Measurements from ENCODE around the gene BAIAP3. TPM values are rescaled to one million over a fixed set of nuclear protein-coding genes. Genes with fewer than 3 reads are reported as not detected.

The BAIAP3 gene
- total RNA-seq, 2 donors from 2014 or later = 0.35 to 2.4 TPM

DNA sequence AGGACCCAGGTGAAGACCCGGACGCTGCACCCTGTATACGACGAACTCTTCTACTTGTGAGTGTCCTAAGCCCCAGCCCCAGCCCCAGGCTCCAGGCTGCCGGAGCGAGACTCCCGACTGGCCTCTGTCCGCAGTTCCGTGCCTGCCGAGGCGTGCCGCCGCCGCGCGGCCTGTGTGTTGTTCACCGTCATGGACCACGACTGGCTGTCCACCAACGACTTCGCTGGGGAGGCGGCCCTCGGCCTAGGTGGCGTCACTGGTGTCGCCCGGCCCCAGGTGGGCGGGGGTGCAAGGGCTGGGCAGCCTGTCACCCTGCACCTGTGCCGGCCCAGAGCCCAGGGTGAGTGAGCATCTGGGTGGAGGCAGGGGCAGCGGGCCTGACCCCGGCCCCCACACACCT is 14.5 kb downstream of the BAIAP3 start:
- no peak overlapping the region for H3K27ac ChIP-seq
- DNase-seq (ENCODE audit: low spot score) = no peak
- H3K27me3 ChIP-seq = no peaks in the 10 kb centered on the region
- no peak overlapping the region for H3K4me3 ChIP-seq
- H3K9me3 ChIP-seq = no peaks in the 10 kb centered on the region
- H3K4me1 ChIP-seq = peaks cover 0 to 26% of the 10 kb centered on the region in 2 donors
- no peak for TF ChIP-seq CTCF (IDR thresholded peaks at IDR 0.05)
- H3K36me3 ChIP-seq = peaks cover 24% of the 10 kb centered on the region

- H3K27ac ChIP-seq = no peak overlapping the region
- no peak overlapping the region for H3K4me3 ChIP-seq
- no peaks in the 10 kb centered on the region for H3K9me3 ChIP-seq
- H3K36me3 ChIP-seq = peaks cover 24% of the 10 kb centered on the region
- no peak for DNase-seq (ENCODE audit: low spot score)
- H3K4me1 ChIP-seq = peaks cover 0 to 31% of the 10 kb centered on the region in 2 donors
- no peaks in the 10 kb centered on the region for H3K27me3 ChIP-seq
- no peak for TF ChIP-seq CTCF (IDR thresholded peaks at IDR 0.05)
Observed at GRCh38 chr16:1348441-1348840, 15.0 kb downstream of the BAIAP3 start.

GRCh38 chr16:1348926-1349325 is 15.5 kb downstream of the BAIAP3 start:
- no peak overlapping the region for H3K4me3 ChIP-seq
- no peak overlapping the region for H3K27ac ChIP-seq
- no peak for DNase-seq (ENCODE audit: low spot score)
- H3K36me3 ChIP-seq = peaks cover 24% of the 10 kb centered on the region
- peaks cover 0 to 34% of the 10 kb centered on the region in 2 donors for H3K4me1 ChIP-seq
- no peak for TF ChIP-seq CTCF (IDR thresholded peaks at IDR 0.05)
- H3K9me3 ChIP-seq = no peaks in the 10 kb centered on the region
- H3K27me3 ChIP-seq = no peaks in the 10 kb centered on the region

DNA sequence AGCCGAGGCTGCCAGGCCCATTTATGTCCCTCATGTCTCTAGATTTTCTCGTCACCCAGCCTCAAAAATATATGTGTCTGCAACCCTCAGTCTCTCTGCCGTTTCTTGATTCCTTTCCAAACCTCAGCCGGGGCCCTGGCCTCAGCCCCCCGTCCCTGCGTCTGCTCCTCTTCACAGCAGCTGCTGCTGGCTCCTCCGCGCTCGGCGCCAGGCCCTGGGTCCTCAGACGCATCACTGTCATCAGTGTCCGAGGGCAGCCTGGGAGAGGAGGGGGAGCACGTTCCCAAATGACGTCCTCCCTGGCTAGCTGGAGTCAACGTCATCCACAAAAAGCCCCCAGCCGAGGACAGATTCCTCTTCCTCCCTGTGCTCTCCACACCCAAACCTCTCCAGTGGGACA is 15.9 kb downstream of the BAIAP3 start:
- Histone ChIP-seq H3K4me1 (peaks cover 0 to 34% of the 10 kb centered on the region in 2 donors), H3K27ac (no peak overlapping the region), H3K27me3 (no peaks in the 10 kb centered on the region), H3K9me3 (no peaks in the 10 kb centered on the region), H3K4me3 (no peak overlapping the region), H3K36me3 (peaks cover 24% of the 10 kb centered on the region)
- TF ChIP-seq CTCF (IDR thresholded peaks at IDR 0.05) = no peak
- DNase-seq (ENCODE audit: low spot score) = no peak

GRCh38 chr16:1349951-1350350 is 16.5 kb downstream of the BAIAP3 start:
- TF ChIP-seq CTCF (IDR thresholded peaks at IDR 0.05) = no peak
- Histone ChIP-seq H3K36me3 (peaks cover 24% of the 10 kb centered on the region), H3K4me3 (no peak overlapping the region), H3K27me3 (no peaks in the 10 kb centered on the region), H3K27ac (no peak overlapping the region), H3K4me1 (peaks cover 0 to 34% of the 10 kb centered on the region in 2 donors), H3K9me3 (no peaks in the 10 kb centered on the region)
- no peak for DNase-seq (ENCODE audit: low spot score)

DNA sequence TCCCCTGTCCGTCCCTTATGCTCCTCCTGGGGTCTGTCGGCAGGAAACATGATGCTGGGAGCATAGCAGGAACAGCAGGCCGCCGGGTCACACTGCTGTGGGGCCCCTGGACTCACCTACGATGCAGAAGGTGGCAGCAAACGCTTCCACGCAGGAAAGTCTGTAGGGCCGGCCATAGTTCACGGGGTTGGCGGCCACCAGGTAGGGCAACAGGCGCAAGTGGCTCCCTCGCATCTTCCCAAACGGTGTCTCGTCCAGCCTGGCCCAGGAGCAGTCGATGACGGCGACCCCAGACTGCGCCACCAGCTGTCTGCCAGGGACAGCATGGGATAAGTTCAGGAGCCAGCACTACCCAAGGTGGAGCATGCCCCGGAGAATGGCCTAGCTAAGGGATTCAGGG is 17.2 kb downstream of the BAIAP3 start:
- H3K27ac ChIP-seq = no peak overlapping the region
- peak overlapping the region; percentile 89 to 97 for H3K4me3 ChIP-seq
- peaks cover 24% of the 10 kb centered on the region for H3K36me3 ChIP-seq
- TF ChIP-seq CTCF (IDR thresholded peaks at IDR 0.05) = no peak
- H3K9me3 ChIP-seq = no peaks in the 10 kb centered on the region
- peaks cover 0 to 34% of the 10 kb centered on the region in 2 donors for H3K4me1 ChIP-seq
- no peak for DNase-seq (ENCODE audit: low spot score)
- H3K27me3 ChIP-seq = no peaks in the 10 kb centered on the region
